ENCODE data around the gene IKBKG.
"Not testable (repeated sequence)": the region's sequence is repeated elsewhere in the genome, so short reads cannot be mapped to it uniquely, and the experiment has no call there.

IKBKG gene

DNA sequence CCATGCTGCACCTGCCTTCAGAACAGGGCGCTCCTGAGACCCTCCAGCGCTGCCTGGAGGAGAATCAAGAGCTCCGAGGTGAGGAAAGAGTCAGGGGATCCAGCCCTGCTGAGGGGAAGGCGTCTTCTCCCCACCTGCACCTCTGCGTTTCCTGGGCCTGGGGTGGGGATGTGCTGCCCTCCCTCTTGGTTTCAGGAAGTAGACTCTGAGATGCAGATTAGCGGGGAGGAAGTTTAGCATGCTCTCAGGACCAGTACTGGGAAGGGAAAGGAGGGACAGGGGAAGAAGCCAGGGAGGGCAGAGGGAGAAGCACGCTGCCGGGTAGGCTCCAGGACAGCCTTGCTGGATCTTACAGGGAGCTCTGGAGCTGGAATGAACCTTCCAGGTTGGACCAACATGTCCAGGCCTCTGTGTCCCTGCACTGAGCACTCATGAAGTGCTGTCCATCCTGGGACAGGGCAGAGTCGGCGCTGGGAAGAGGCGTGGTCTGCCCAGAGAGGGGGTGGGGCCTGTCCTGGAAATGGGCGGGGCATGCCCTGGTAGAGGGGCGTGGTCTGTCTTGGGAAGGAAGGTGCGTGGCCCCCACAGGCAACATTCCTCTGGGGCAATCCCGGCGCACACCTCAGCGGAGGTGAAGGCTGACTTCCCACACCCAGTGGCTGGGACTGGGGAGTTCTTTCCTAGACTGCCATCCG, 4.8 kb downstream of the IKBKG start:
- DNase-seq (ENCODE audit: low read depth in 2 of 2): not testable (repeated sequence)

DNA sequence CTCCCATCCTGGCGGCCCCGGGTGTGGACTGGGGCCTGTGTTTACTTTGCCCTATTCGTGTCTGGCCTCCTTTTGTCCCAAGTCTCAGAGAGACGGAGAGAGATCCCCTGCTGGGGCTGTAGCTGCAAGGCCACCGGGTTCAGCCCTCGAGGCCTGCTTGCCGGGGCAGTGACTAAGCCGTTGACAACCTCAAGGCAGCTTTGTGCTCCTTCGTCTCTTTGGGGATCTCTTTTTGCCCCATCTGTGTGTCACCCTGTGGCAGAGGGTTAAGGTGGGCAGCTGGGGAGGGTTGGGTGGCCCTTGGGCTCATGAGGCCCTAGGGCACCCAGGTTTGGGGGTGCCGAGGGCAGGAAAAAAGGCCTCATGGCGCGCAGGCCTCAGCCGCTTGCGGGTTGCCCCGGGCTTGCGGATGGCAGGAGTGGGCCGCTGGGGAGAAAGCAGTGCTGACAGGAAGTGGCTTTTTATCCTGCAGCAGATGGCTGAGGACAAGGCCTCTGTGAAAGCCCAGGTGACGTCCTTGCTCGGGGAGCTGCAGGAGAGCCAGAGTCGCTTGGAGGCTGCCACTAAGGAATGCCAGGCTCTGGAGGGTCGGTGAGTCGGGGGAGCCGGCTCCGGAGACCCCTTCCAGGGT, 10.8 kb downstream of the IKBKG start:
- DNase-seq (ENCODE audit: low read depth in 2 of 2): not testable (repeated sequence)

DNA sequence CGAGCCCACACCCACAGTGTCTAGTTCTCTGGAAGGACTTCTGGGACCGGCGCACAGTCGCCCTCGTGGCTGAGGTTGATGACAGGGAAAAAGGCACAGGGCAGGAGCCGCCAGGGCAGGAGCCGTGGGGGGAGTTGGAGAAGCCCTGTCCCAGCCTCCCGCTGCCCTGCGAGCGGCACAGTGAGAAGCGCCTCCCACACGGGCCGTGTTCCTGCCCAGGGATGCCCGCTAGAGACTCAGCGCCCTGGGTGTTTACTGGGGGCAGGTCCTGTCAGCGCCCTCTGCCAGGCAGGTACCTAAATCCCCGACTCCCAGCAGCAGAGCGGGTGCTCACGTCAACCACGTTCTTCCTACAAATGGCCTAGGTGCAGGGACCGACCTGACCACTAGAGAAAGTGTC, 11.5 kb downstream of the IKBKG start:
- DNase-seq (ENCODE audit: low read depth in 2 of 2): not testable (repeated sequence)

DNA sequence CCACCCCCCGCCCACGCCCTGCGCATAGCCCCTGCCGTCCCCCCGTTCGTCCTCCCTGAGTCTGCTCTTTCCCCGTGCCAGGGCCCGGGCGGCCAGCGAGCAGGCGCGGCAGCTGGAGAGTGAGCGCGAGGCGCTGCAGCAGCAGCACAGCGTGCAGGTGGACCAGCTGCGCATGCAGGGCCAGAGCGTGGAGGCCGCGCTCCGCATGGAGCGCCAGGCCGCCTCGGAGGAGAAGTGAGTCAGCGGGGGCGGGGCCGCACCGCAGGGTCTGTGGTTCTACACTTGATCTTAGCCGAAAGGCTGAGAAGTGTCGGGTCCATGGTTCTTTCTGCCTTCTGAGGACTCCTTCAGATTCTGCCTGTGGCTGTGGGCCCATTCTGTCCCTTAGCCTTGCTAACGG, 12.9 kb downstream of the IKBKG start:
- not testable (repeated sequence) for DNase-seq (ENCODE audit: low read depth in 2 of 2)

DNA sequence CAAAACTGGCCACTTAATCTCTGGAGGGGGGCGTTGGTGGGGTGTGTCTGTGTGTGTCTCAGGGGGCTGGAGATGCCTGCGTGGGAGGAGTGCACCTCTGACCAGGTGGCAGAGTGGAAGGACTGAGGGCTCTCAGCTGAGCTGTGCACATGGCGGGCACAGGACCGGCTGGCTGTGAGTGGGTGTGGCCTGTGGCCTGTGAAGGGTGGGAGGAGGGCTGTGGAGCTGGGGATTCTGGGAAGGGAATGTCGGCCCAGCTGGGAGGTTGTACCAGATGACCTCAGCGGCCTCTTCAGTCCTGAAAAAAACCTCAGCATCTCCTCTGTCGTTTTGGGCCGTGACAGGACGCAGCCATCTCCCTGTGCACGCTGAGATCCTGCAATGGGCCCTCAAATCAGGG, 14.9 kb downstream of the IKBKG start:
- DNase-seq (ENCODE audit: low read depth in 2 of 2): not testable (repeated sequence)

DNA sequence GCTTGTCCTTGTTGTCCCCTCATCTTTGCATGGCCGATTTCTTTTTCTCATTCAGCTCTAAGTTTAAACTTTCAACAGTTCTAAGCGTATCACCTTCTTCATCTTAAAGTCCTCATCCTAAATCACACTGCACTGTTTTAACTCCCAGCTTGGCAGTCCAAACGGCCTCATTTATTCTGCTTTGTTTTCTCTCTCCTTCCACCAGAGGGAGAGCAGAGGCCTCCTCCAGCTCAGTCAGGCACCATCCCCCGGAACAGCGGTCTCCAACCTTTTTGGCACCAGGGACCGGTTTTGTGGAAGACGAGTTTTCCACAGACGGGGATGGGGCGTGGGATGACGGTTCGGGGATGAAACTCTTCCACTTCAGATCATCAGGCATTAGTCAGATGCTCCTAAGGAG, 22.9 kb downstream of the IKBKG start:
- DNase-seq (ENCODE audit: low read depth in 2 of 2): not testable (repeated sequence)

DNA sequence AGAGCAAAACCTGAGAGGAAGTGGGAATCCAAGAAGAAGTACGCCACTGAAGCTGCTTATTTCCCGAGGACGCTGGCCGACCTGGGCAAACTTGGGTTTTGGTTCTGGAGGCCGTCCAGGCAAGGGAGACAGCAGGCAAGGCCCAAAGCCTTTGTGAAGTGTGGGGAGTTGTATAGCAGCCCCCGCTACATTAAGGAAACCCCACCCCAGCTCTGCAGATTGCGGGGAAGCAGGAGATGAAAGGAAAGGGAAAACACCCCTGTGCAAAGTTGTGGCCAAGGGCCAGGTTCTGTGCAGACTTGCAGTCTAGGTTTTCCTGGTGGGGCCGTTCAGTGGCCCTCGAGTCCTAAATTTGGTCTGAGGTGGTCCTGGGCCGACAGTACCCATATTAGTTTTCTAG, 25.6 kb downstream of the IKBKG start:
- not testable (repeated sequence) for DNase-seq (ENCODE audit: low read depth in 2 of 2)

DNA sequence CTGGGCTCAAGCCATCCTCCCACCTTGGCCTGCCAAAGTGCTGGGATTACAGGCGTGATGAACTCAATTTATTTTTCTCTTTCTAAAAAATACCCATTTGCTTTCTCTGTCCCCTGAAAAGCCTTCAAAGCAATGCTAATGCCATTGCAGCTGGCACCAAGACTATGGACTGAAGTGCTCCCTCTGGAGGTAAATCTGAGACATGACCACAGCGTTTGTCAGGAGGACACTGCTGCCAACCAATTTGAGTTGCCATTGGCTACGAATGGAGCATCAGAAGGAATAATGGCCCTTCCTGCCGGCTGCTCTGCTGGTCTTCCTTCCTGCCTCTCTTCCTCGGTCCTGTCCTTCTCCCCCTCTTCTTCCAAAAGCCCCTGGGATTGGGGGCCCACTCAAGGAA, 27.7 kb downstream of the IKBKG start:
- not testable (repeated sequence) for DNase-seq (ENCODE audit: low read depth in 2 of 2)

DNA sequence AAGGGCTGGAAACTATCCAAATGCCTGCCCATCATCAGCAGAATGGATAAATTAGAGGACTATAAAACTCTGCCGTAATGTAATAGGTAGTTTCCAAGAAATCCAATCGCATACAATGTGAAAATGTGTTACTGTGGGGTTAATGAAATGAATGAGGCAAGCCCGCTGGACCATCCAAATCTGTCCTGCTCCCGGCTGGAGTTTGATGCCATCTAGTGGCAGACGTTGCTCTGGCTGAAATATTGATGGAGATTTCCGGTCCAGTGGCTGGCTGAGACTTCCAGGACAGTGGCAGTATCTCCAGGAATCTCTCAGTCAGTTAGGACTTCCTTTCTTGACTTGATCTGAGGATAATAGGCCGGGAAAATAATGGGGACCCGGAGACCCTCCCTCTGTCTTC, 35.6 kb downstream of the IKBKG start:
- not testable (repeated sequence) for DNase-seq (ENCODE audit: low read depth in 2 of 2)

DNA sequence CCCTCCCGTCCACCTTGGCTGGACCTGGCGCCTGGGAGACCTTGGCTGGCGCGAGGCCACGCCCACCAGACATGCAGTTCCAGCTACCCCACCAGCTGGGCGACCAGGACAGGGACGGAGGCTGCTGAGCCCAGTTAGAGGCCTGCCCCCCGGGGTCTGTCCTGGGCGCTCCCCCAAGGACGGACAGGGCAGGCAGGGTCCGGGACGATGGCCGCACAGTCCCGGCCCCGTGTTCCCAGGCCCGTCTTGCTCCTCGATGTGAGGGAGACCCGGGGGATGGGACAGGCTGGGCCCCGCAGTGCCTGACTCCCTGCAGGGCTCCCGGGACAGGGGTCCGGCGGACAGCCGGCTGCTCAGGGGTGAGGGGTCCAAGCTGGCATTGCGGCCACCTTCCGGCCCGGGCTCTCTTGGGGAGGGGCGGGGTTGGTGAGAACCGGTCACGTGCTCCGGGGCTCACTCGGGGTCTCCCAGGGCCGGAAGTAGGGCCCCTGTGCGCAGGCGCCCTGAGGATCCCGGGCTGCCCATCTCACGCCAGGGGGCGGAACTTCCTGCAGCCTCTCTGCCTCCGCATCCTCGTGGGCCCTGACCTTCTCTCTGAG, 37.3 kb downstream of the IKBKG start, which contains the start of gene CTAG1A:
CTAG1A (plus strand) TSS at position 549 of the 599 bp plus-strand sequence. CDS start 74 bp downstream, outside the sequence.
- not testable (repeated sequence) for DNase-seq (ENCODE audit: low read depth in 2 of 2)

DNA sequence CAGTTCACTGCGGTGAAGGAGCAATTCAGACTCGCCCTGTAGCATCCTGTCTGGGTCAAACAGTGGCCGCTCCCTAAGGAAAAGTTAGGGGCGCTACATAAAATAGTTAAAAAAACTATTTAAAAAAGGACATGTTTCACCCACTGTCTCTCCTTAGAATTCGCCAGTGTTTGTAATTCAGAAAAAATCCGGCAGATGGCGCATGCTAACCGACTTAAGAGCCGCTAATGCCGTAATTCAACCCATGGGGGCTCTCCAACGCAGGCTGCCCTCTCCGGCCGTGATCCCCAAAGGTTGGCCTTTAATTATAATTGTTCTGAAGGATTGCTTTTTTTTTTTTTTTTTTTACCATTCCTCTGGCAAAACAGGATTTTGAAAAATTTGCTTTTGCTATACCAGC, 43.0 kb downstream of the IKBKG start:
- DNase-seq (ENCODE audit: low read depth in 2 of 2): not testable (repeated sequence)

DNA sequence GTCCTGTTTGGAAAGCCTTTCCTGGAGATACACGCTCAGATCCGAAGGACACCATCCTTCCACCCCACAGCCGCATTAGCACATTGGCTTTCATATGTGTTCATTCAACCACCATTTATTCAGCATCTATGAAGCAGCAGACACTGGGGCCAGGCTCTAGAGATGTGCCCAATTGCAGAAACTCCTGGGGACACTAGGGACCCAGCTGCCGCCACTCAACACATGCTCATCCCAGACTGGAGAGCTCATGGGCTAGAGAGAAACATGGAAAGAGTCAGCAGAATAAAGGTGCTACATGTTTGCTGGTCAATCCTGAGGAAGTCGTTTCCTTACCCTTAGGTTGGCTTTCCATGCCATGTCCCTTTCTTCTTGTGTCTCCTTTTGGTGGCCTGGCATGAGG, 45.1 kb downstream of the IKBKG start:
- DNase-seq (ENCODE audit: low read depth in 2 of 2): no peak

DNA sequence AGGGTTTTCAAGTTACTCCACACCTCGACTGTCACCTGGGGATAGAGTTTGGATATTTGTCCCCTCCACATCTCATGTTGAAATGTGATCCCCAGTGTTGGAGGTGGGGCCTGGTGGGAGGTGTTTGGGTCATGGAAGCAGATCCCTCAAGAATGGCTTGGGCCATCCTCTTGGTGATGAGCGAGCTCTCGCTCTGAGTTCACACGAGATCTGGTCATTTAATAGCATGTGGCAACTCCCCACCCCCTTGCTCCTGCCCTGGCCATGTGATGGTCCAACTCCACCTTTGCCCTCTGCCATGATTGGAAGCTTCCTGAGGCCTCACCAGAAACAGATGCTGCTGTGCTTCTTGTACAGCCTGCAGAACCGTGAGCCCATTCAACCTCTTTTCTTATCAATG, 45.8 kb downstream of the IKBKG start:
- DNase-seq (ENCODE audit: low read depth in 2 of 2): no peak

DNA sequence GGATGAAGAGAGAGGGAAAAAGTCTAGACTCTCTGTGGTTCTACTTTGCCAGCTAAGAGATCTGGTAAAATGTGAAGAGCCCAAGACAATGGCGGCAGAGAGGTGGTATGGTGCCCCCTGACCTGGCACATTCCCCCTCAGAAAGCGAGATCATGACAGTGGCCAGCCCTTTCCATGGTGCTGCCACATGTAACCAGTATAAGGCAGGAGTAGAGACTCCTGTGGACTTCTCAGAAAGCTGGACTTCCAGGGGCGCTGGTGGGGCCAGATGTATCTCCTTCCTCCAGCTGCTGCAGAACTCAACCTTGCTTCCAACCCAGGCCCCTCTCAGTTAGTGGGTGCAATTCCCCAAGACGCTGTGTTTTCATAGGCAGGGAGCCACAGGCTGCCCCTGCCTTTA, 47.1 kb downstream of the IKBKG start:
- no peak for DNase-seq (ENCODE audit: low read depth in 2 of 2)

DNA sequence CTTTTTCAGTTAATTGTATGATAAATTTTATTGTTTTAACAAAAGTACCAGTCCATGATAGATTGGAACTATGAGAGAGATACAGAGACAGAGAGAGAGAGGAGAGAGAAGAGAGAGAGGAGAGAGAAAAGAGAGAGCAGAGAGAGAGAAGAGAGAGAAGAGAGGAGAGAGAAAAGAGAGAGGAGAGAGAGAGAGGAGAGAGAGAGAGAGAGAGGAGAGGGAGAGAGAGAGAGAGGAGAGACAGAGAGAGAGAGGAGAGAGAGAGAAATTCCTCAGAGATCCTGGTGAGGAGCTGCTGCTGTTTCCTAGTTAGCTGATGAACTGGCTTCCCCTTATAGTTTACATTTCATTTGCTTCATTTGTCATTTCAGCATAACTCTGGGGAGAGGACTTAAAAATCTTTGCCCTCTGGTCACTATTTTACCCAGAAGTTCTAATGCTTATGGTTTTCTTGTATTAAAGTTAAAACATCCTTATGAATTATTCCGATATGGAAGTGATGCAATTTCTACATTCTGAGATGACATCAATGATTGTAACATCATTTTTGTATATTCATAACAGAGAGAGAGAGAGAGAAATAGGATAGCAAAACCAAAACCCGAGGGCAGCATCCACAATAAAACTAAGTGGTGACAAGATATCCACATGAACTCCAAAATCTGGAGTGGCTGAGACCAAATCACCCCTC, 48.3 kb downstream of the IKBKG start:
- no peak for DNase-seq (ENCODE audit: low read depth in 2 of 2)

DNA sequence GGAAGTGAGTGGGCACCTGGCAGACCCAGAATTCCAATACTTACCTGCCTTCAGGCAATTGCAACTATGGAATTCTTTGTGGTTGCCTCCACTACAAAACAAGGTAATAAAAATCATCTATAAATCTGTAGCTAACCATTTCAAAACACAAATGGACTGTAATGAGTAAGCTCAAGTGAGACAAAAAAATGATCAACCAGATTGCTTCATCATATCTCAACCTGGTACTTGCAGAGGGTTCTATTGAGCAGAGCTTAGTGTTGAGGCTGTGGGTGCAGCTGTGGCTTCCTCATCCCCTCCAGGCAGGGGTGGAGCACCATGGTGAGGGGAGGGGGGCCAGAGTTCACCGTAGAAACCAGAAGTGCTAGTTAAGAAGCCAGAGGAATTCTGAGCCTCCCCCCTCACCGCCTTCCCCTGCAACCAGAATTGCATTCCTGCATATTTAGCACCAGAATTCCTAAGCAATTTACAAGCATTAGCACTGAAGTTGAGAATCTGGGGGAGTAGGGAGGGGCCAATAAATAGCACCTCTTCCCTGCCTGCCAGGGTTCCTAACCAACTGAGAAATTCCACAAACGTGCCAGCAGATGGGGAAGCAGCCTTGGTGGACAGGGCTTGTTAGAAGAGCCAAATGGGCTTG, 49.0 kb downstream of the IKBKG start:
- DNase-seq (ENCODE audit: low read depth in 2 of 2): no peak

DNA sequence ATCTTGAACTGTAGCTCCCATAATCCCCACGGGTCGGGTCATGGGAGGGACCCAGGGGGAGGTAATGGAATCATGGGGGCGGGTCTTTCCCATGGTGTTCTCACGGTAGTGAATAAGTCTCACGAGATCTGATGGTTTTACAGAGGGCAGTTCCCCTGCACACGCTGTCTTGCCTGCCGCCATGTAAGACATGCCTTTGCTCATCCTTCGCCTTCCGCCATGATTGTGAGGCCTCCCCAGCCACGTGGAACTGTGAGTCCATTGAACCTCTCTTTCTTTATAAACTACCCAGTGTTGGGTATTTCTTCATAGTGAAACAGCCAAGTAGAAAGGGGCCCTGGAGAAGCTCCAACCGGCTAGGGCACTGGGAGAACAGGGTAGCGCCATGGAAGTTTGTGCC, 49.8 kb downstream of the IKBKG start:
- no peak for DNase-seq (ENCODE audit: low read depth in 2 of 2)

DNA sequence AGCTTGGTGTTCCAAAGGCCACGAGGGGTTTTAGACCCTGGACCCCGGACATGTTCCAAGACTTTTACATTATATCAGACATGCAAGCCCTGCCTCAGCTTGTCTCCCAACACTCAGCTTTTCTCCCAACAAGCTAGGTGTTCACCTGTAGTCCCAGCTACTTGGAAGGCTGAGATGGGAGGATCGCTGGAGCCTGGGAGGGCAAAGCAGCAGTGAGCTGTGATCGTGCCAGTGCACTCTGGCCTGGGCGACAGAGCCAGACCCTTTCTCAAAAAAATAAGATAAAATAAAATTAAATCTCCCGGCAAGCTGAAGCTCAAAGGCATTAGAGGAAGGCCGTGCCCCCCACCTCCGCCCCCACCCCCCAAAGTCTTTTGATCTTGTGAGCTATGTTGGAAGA, 51.2 kb downstream of the IKBKG start:
- DNase-seq (ENCODE audit: low read depth in 2 of 2): no peak

DNA sequence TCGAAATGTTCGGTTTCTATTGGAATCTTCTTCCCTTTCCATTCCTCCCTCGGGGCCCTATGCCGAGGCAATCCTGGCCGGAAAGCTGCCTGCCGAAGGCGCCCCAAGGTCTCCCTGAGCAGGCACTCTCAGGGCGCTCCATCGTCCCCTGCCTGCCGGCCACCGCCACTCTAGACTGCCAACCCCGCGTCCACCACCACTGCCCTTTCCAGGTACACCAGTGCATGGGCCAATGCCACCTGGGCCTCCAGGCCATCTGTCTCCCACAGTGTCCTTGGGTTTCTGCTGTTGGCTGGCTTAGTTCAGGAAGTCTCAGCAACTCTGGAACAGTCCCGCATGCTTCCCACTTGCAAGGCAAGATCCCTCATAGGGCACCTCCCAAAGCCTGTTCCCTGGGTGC, 52.1 kb downstream of the IKBKG start:
- DNase-seq (ENCODE audit: low read depth in 2 of 2): no peak

DNA sequence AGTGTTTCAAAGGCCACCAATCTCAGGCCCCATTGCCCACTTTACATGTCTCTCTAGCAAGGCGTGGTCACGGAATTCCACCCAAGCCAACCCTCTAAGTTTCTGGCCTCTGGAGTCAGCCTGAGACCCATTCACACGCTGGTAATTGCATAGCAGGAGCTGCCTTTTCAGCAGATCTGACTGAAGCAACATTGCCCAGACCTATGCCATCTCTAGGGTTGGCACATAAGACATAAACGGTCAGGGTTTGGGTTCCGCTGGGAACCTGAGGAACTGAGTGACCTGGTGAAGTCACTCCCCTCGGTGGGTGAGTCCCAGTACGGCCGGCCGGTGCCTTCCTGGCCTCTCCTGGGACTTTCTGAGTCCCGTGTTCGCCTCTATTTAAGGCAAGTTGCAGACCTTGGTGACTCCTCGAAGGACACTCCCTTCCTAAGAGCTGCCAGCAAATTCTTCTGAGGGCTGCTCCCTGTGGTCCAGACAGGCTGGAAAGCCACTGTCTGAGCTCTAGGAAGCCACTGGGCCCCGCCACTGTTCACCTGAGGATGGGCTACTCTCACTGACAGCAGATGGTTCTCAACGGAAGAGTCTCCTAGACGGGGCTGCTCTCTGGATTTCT, 53.4 kb downstream of the IKBKG start:
- DNase-seq (ENCODE audit: low read depth in 2 of 2): no peak

DNA sequence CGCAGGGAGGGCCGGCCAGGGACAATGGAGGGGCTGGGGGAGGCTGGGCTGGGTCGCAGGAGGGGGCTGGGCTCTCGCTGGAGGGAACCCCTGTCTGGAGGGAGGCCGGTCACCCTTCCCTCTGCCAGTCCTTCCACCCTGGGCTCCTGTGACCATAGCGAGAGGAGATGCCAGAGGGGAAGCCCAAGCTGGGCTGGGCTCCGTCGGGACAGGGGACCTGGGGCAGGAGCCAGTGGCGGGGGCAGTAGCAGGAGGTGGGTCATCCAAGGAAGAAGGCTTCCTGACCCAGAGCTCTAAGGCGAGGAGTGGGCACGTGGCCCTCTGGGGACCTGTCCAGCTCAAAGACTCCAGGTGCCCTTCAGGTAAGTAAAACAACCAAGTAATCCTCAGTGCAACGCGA, 54.8 kb downstream of the IKBKG start:
- DNase-seq (ENCODE audit: low read depth in 2 of 2): no peak
